IMR-90 (cell line): Measurements from ENCODE around the gene ZBTB38. TPM values are rescaled to one million over a fixed set of nuclear protein-coding genes. Genes with fewer than 3 reads are reported as not detected.

Experiments used
- ATAC-seq: fragments of 200-7000 bp; cut with Tn5 transposase; 2 replicates; pipeline ENCODE4 v1.9.1; 2020; ENCODE audit warnings: low read depth, mild to moderate bottlenecking, moderate library complexity
- BruUV-seq: library from RNA; stranded (reverse); fragments of 400-500 nt; replicated peaks from 2 replicates; lab custom pipeline; 2021; lab: Mats Ljungman, UMichigan
- CTCF ChIA-PET: fragments of 300-600 bp; formaldehyde crosslinking; extraction: SDS; loops from one replicate; lab custom pipeline; 2021; ENCODE audit warnings: antibody characterized with exemption; lab: Yijun Ruan, JAX
- POLR2A ChIA-PET: fragments of 300-600 bp; sonication (Branson Sonifier 250); formaldehyde crosslinking; loops from one replicate; lab custom pipeline; 2022; ENCODE audit warnings: antibody characterized with exemption; ENCODE audit not compliant: unreplicated experiment; lab: Charles Lee
- DNase-seq: peaks from one replicate; pipeline ENCODE4 v3.0.0; 2013
- H2AFZ ChIP-seq: replicated peaks from 2 replicates; pipeline ENCODE3; 2013; ENCODE audit warnings: low read length, mild to moderate bottlenecking; ENCODE audit not compliant: poor library complexity
- H2AK5ac ChIP-seq: 2 replicates; pipeline ENCODE4 v1.6.1; 2013; ENCODE audit warnings: low read depth, low read length, inconsistent platforms
- H2AK9ac ChIP-seq: replicated peaks from 2 replicates; pipeline ENCODE3; 2013; ENCODE audit warnings: mild to moderate bottlenecking, low read depth, low read length, moderate library complexity; ENCODE audit not compliant: poor library complexity
- H2BK120ac ChIP-seq: 2 replicates; pipeline ENCODE4 v1.6.1; 2013; ENCODE audit warnings: low read depth, low read length, inconsistent platforms
- H2BK15ac ChIP-seq: 3 replicates; pipeline ENCODE4 v1.6.1; 2013; ENCODE audit warnings: low read depth, low read length, inconsistent platforms
- H2BK20ac ChIP-seq: 2 replicates; pipeline ENCODE4 v1.6.1; 2013; ENCODE audit warnings: low read depth, mild to moderate bottlenecking, inconsistent platforms, low read length, moderate library complexity
- H2BK5ac ChIP-seq: 2 replicates; pipeline ENCODE4 v1.6.1; 2013; ENCODE audit warnings: mild to moderate bottlenecking, low read depth, low read length, inconsistent platforms; ENCODE audit not compliant: poor library complexity, severe bottlenecking
- H3K14ac ChIP-seq: replicated peaks from 2 replicates; pipeline ENCODE4 v1.6.1; 2013; ENCODE audit warnings: low read depth, low read length, inconsistent platforms
- H3K18ac ChIP-seq: 2 replicates; pipeline ENCODE4 v1.6.1; 2013; ENCODE audit warnings: low read depth, low read length, control low read depth
- H3K23ac ChIP-seq: 2 replicates; pipeline ENCODE4 v1.6.1; 2013; ENCODE audit warnings: low read depth, low read length, inconsistent platforms
- H3K27ac ChIP-seq: 2 replicates; pipeline ENCODE4 v1.5.1; 2013; ENCODE audit warnings: mild to moderate bottlenecking, control low read depth, low read length; ENCODE audit not compliant: insufficient read depth
- H3K27me3 ChIP-seq: 2 replicates; pipeline ENCODE4 v1.6.1; 2013; ENCODE audit warnings: low read length; ENCODE audit not compliant: control insufficient read depth, insufficient read depth
- H3K36me3 ChIP-seq: 2 replicates; pipeline ENCODE4 v1.6.1; 2013; ENCODE audit warnings: low read length, mixed read lengths; ENCODE audit not compliant: control insufficient read depth, insufficient read depth
- H3K4ac ChIP-seq: 2 replicates; pipeline ENCODE4 v1.6.1; 2013; ENCODE audit warnings: low read depth, low read length, inconsistent platforms
- H3K4me1 ChIP-seq: 2 replicates; pipeline ENCODE4 v1.6.1; 2013; ENCODE audit warnings: low read length, mixed read lengths; ENCODE audit not compliant: control insufficient read depth, insufficient read depth
- H3K4me2 ChIP-seq: 2 replicates; pipeline ENCODE4 v1.6.1; 2013; ENCODE audit warnings: low read depth, mild to moderate bottlenecking, control low read depth, low read length, moderate library complexity
- H3K4me3 ChIP-seq: 2 replicates; pipeline ENCODE4 v1.5.1; 2013; ENCODE audit warnings: low read depth, mild to moderate bottlenecking, control low read depth, low read length, moderate library complexity; ENCODE audit not compliant: insufficient read depth
- H3K56ac ChIP-seq: 2 replicates; pipeline ENCODE4 v1.6.1; 2013; ENCODE audit warnings: low read length, inconsistent platforms; ENCODE audit not compliant: insufficient read depth; ENCODE audit errors: extremely low read depth
- H3K79me1 ChIP-seq, 2 experiments: 2 replicates each; pipeline ENCODE4 v1.6.1; 2013; ENCODE audit warnings: low read length in 2 of 2, inconsistent platforms in 1 of 2, low read depth in 1 of 2
- H3K9ac ChIP-seq: 2 replicates; pipeline ENCODE4 v1.6.1; 2013; ENCODE audit warnings: low read depth, low read length, control low read depth
- H3K9me1 ChIP-seq: 2 replicates; pipeline ENCODE4 v1.6.1; 2013; ENCODE audit warnings: low read length, inconsistent platforms; ENCODE audit not compliant: insufficient read depth
- H3K9me3 ChIP-seq: 2 replicates; pipeline ENCODE4 v1.6.1; 2013; ENCODE audit warnings: low read length; ENCODE audit not compliant: control insufficient read depth, insufficient read depth
- H4K20me1 ChIP-seq: 2 replicates; pipeline ENCODE4 v1.6.1; 2013; ENCODE audit warnings: low read length, inconsistent platforms; ENCODE audit not compliant: insufficient read depth
- H4K5ac ChIP-seq: 2 replicates; pipeline ENCODE4 v1.6.1; 2013; ENCODE audit warnings: mild to moderate bottlenecking, low read depth, low read length, control low read depth
- H4K8ac ChIP-seq, 2 experiments: 2 replicates each; pipeline ENCODE4 v1.6.1; 2013; ENCODE audit warnings: low read depth in 2 of 2, low read length in 2 of 2, control low read depth in 1 of 2, inconsistent platforms in 1 of 2
- H4K91ac ChIP-seq: 2 replicates; pipeline ENCODE4 v1.6.1; 2013; ENCODE audit warnings: low read depth, low read length, inconsistent platforms; ENCODE audit not compliant: insufficient read depth
- BHLHE40 ChIP-seq: fragments of 150-350 bp; IDR thresholded peaks from 2 replicates; pipeline ENCODE4 v1.6.1; 2016; ENCODE audit warnings: mild to moderate bottlenecking, low read depth, low read length
- CEBPB ChIP-seq: IDR thresholded peaks from 2 replicates; pipeline ENCODE4 v1.6.1; 2012; ENCODE audit warnings: low read depth, low read length, improper control_type of control experiment
- CHD1 ChIP-seq: IDR thresholded peaks from 2 replicates; pipeline ENCODE4 v1.6.1; 2012; ENCODE audit warnings: low read depth, low read length, improper control_type of control experiment
- CTCF ChIP-seq: conservative IDR thresholded peaks from 2 replicates; pipeline ENCODE4 v1.5.1; 2012; ENCODE audit warnings: mild to moderate bottlenecking, low read depth, low read length, improper control_type of control experiment
- FOS ChIP-seq: fragments of 150-350 bp; IDR thresholded peaks from 2 replicates; pipeline ENCODE4 v1.6.1; 2016; ENCODE audit warnings: low read depth, low read length
- MAZ ChIP-seq: IDR thresholded peaks from 2 replicates; pipeline ENCODE4 v1.6.1; 2012; ENCODE audit warnings: low read depth, mild to moderate bottlenecking, low read length, improper control_type of control experiment, moderate library complexity, borderline replicate concordance
- MXI1 ChIP-seq: IDR thresholded peaks from 2 replicates; pipeline ENCODE4 v1.6.1; 2012; ENCODE audit warnings: low read depth, mild to moderate bottlenecking, low read length, moderate library complexity, borderline replicate concordance
- NFE2L2 ChIP-seq: fragments of 150-350 bp; IDR thresholded peaks from 2 replicates; pipeline ENCODE4 v1.6.1; 2016; ENCODE audit warnings: low read depth, mild to moderate bottlenecking, low read length
- POLR2A ChIP-seq: IDR thresholded peaks from 2 replicates; pipeline ENCODE4 v1.6.1; 2012; ENCODE audit warnings: mild to moderate bottlenecking, low read depth, low read length
- RAD21 ChIP-seq: IDR thresholded peaks from 2 replicates; pipeline ENCODE4 v1.6.1; 2012; ENCODE audit warnings: low read length, improper control_type of control experiment
- RCOR1 ChIP-seq: IDR thresholded peaks from 2 replicates; pipeline ENCODE4 v1.6.1; 2012; ENCODE audit warnings: mild to moderate bottlenecking, low read length, improper control_type of control experiment; ENCODE audit not compliant: insufficient replicate concordance
- RFX5 ChIP-seq: IDR thresholded peaks from 2 replicates; pipeline ENCODE4 v1.8.0; 2012; ENCODE audit warnings: low read depth, mild to moderate bottlenecking, low read length, moderate library complexity
- SMC3 ChIP-seq: fragments of 150-350 bp; IDR thresholded peaks from 2 replicates; pipeline ENCODE4 v1.6.1; 2016; ENCODE audit warnings: low read depth, mild to moderate bottlenecking, antibody characterized with exemption, low read length, moderate library complexity
- USF2 ChIP-seq: fragments of 150-350 bp; IDR thresholded peaks from 2 replicates; pipeline ENCODE4 v1.6.1; 2017; ENCODE audit warnings: mild to moderate bottlenecking, antibody characterized with exemption, low read length, low read depth
- WGBS, 2 experiments: methylation state at CpG; one replicate each; pipeline versions ENCODE4 v1.1.5 to v1.1.7; 2013; ENCODE audit warnings: missing lambda C conversion rate in 2 of 2; ENCODE audit not compliant: insufficient read length in 1 of 2; ENCODE audit errors: extremely low coverage in 2 of 2; 5-methylcytosine and 5-hydroxymethylcytosine counted together
- dilution Hi-C: fragments of 300-500 bp; cut with HindIII; formaldehyde crosslinking; loops from one replicate; pipeline ENCODE4 v1.14.3; 2018; ENCODE audit warnings: low sequenced_read_pairs; ENCODE audit not compliant: unreplicated experiment
- in situ Hi-C: fragments of 300-500 bp; cut with MboI; formaldehyde crosslinking; loops from 3 replicates; pipeline ENCODE4 v1.14.3; 2019; ENCODE audit warnings: low sequenced_read_pairs, inconsistent platforms, mixed read lengths
- intact Hi-C: fragments of 100-400 bp; cut with micrococcal nuclease; formaldehyde crosslinking; loops from 2 replicates; pipeline ENCODE4 v1.10.0; 2022
- polyA plus RNA-seq, 3 experiments: library from polyadenylated mRNA; depleted of rRNA; stranded (reverse); fragments of >200 nt; gene quantifications; 2 replicates each; pipeline ENCODE4 v1.2.3, GENCODE V29; 2012; ENCODE audit warnings: low replicate concordance in 1 of 3
- total RNA-seq: library from RNA; depleted of rRNA; stranded (reverse); fragments of >200 nt; gene quantifications from 2 replicates; pipeline ENCODE4 v1.2.3, GENCODE V29; 2012

ZBTB38 gene
- total and polyA plus RNA-seq, 2 of the 4 experiments (the other 2 are of a cell fraction), result 44.9 to 274 TPM

- no TSS peak for BruUV-seq
- H2AK9ac ChIP-seq, result peak overlapping the region; percentile 23
- no peaks in the 10 kb centered on the region for H3K36me3 ChIP-seq
- H4K20me1 ChIP-seq, result no peaks in the 10 kb centered on the region
- peak overlapping the region; percentile 40; the same call in 1 of the 2 replicates for H4K91ac ChIP-seq
- H3K9me1 ChIP-seq, result peaks cover 24% of the 10 kb centered on the region
- H3K4me3 ChIP-seq, result no peak overlapping the region
- DNase-seq, result no peak
- H3K56ac ChIP-seq, result no peak overlapping the region
- peak overlapping the region; percentile 58 for H2BK5ac ChIP-seq
- dilution Hi-C loops (no loop called here), in situ Hi-C loops (loop anchor here (25.0 kb wide), 1 partner anchor 559 kb away; the partner anchor contains the start of gene ATP1B3), intact Hi-C loops (no loop called here)
- peak overlapping the region in 1 of 2 experiments; percentile 18; a peak in 2 of 4 replicates for H4K8ac ChIP-seq
- POLR2A ChIA-PET, result no interaction called here
- H3K79me1 ChIP-seq, result peaks cover 0 to 20% of the 10 kb centered on the region in 2 experiments; a peak in 3 of 4 replicates
- no peak overlapping the region for H3K4me2 ChIP-seq
- no peaks in the 10 kb centered on the region for H3K9me3 ChIP-seq
- peak overlapping the region; percentile 61; the same call in 1 of the 2 replicates for H2AK5ac ChIP-seq
- 0 out of 2 replicates have a peak overlapping the region, but pooled peaks have one; percentile 47 for H3K14ac ChIP-seq
- peak overlapping the region; percentile 19; the same call in 1 of the 2 replicates for H3K23ac ChIP-seq
- H4K5ac ChIP-seq, result no peak overlapping the region
- H2BK120ac ChIP-seq, result peak overlapping the region; percentile 30
- H2BK15ac ChIP-seq, result peak overlapping the region; percentile 65
- WGBS, 2 experiments, result 83% methylated on average over 3 of the region's 7 CpGs; no CpG with 5 or more reads in 1 of the 2 experiments
- CTCF ChIA-PET, result no interaction called here
- H3K4ac ChIP-seq, result peak overlapping the region; percentile 54
- H3K4me1 ChIP-seq, result peaks cover 24% of the 10 kb centered on the region
- no peak overlapping the region for H3K27ac ChIP-seq
- peak overlapping the region; percentile 50 for H2BK20ac ChIP-seq
- H3K27me3 ChIP-seq, result no peaks in the 10 kb centered on the region
- H3K18ac ChIP-seq, result peak overlapping the region; percentile 25; the same call in 1 of the 2 replicates
- ATAC-seq, result no peak
- peak overlapping the region; percentile 10 for H2AFZ ChIP-seq
- no peak overlapping the region for H3K9ac ChIP-seq
- TF ChIP-seq CHD1, result no peak
- TF ChIP-seq NFE2L2, result no peak
- TF ChIP-seq POLR2A, result no peak
- TF ChIP-seq MXI1, result no peak
- TF ChIP-seq RFX5, result no peak
- no peak for TF ChIP-seq BHLHE40
- no peak for TF ChIP-seq MAZ
- no peak for TF ChIP-seq USF2
- no peak for TF ChIP-seq RCOR1
- no peak for TF ChIP-seq CTCF
- TF ChIP-seq RAD21, result no peak
- TF ChIP-seq FOS, result no peak
- no peak for TF ChIP-seq SMC3
- no peak for TF ChIP-seq CEBPB
These were observed 39.8 kb upstream of the ZBTB38 start for GRCh38 chr3:141328286-141329166.
